ENCODE results near the gene VSTM2L. TPM values are rescaled to one million over a fixed set of nuclear protein-coding genes. Genes with fewer than 3 reads are reported as not detected.

The VSTM2L gene
- total and polyA plus RNA-seq, 2 of the 13 experiments (the other 11 are each of a cell fraction or from before 2014, with no cell fraction given): not detected

DNA sequence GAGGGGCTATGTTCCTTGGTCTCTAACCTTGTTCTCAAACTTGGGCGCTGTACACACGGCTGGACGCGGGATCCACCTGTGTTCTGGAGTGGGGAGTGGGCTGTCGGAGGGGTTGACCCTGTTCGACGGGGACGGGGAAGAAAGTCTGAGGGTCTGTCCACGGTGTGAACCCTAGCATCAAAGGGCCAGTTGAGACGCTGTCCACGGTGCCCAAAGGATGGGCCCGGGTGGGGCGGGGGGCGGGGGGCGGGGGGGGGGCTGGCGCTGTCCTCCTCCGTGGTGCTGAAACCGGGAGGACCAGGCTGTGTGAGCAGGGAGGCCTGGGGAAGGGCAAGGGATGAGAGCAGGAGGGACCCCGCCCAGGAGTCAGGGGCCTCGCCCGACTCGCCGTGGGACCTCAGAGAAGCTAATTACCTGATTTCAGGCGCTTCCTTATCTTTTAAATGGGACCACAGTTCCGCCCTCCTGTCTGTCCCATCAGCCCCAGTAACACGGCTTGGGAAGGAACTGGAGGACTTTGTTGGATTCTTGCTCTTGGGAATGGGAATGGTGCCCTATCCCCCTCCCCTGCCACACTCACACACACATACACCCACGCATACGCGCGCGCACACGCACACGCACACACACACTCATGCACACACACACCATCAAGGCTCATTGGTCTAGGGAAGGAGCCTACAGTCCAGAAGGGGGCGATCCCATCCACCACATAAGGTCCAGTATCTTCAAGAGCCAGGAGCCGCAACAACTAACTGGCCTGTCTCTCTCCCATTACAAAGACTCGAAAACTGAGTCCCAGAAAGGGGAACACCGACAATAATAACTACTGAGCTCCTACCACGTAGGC lies 1.0 kb upstream of the VSTM2L start (continued):
- TF ChIP-seq, protein P1, sequence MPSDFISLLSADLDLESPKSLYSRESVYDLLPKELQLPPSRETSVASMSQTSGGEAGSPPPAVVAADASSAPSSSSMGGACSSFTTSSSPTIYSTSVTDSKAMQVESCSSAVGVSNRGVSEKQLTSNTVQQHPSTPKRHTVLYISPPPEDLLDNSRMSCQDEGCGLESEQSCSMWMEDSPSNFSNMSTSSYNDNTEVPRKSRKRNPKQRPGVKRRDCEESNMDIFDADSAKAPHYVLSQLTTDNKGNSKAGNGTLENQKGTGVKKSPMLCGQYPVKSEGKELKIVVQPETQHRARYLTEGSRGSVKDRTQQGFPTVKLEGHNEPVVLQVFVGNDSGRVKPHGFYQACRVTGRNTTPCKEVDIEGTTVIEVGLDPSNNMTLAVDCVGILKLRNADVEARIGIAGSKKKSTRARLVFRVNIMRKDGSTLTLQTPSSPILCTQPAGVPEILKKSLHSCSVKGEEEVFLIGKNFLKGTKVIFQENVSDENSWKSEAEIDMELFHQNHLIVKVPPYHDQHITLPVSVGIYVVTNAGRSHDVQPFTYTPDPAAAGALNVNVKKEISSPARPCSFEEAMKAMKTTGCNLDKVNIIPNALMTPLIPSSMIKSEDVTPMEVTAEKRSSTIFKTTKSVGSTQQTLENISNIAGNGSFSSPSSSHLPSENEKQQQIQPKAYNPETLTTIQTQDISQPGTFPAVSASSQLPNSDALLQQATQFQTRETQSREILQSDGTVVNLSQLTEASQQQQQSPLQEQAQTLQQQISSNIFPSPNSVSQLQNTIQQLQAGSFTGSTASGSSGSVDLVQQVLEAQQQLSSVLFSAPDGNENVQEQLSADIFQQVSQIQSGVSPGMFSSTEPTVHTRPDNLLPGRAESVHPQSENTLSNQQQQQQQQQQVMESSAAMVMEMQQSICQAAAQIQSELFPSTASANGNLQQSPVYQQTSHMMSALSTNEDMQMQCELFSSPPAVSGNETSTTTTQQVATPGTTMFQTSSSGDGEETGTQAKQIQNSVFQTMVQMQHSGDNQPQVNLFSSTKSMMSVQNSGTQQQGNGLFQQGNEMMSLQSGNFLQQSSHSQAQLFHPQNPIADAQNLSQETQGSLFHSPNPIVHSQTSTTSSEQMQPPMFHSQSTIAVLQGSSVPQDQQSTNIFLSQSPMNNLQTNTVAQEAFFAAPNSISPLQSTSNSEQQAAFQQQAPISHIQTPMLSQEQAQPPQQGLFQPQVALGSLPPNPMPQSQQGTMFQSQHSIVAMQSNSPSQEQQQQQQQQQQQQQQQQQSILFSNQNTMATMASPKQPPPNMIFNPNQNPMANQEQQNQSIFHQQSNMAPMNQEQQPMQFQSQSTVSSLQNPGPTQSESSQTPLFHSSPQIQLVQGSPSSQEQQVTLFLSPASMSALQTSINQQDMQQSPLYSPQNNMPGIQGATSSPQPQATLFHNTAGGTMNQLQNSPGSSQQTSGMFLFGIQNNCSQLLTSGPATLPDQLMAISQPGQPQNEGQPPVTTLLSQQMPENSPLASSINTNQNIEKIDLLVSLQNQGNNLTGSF (CRISPR knock-in tag; IDR thresholded peaks at IDR 0.05): no peak
- TF ChIP-seq SATB2 (CRISPR knock-in tag; IDR thresholded peaks at IDR 0.05) (no peak), THAP11 (CRISPR knock-in tag; IDR thresholded peaks at IDR 0.05) (no peak), ZNF737 (CRISPR knock-in tag; IDR thresholded peaks at IDR 0.05; ENCODE audit: borderline replicate concordance) (no peak), NCOA5 (CRISPR knock-in tag; IDR thresholded peaks at IDR 0.05) (no peak), ZNF878 (CRISPR knock-in tag; IDR thresholded peaks at IDR 0.05) (no peak), ZSCAN31 (CRISPR knock-in tag; IDR thresholded peaks at IDR 0.05; ENCODE audit: low read depth) (no peak), ZNF263 (CRISPR knock-in tag; IDR thresholded peaks at IDR 0.05) (peak; percentile 61; the same call in 1 of the 2 replicates), CEBPG (CRISPR knock-in tag; IDR thresholded peaks at IDR 0.05) (no peak)
- TF ChIP-seq, protein P2, sequence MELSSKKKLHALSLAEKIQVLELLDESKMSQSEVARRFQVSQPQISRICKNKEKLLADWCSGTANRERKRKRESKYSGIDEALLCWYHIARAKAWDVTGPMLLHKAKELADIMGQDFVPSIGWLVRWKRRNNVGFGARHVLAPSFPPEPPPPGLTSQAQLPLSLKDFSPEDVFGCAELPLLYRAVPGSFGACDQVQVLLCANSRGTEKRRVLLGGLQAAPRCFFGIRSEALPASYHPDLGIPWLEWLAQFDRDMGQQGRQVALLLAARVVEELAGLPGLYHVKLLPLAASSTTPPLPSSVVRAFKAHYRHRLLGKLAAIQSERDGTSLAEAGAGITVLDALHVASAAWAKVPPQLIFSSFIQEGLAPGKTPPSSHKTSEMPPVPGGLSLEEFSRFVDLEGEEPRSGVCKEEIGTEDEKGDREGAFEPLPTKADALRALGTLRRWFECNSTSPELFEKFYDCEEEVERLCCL (CRISPR knock-in tag; IDR thresholded peaks at IDR 0.05; ENCODE audit: borderline replicate concordance): no peak
- TF ChIP-seq, protein P3, sequence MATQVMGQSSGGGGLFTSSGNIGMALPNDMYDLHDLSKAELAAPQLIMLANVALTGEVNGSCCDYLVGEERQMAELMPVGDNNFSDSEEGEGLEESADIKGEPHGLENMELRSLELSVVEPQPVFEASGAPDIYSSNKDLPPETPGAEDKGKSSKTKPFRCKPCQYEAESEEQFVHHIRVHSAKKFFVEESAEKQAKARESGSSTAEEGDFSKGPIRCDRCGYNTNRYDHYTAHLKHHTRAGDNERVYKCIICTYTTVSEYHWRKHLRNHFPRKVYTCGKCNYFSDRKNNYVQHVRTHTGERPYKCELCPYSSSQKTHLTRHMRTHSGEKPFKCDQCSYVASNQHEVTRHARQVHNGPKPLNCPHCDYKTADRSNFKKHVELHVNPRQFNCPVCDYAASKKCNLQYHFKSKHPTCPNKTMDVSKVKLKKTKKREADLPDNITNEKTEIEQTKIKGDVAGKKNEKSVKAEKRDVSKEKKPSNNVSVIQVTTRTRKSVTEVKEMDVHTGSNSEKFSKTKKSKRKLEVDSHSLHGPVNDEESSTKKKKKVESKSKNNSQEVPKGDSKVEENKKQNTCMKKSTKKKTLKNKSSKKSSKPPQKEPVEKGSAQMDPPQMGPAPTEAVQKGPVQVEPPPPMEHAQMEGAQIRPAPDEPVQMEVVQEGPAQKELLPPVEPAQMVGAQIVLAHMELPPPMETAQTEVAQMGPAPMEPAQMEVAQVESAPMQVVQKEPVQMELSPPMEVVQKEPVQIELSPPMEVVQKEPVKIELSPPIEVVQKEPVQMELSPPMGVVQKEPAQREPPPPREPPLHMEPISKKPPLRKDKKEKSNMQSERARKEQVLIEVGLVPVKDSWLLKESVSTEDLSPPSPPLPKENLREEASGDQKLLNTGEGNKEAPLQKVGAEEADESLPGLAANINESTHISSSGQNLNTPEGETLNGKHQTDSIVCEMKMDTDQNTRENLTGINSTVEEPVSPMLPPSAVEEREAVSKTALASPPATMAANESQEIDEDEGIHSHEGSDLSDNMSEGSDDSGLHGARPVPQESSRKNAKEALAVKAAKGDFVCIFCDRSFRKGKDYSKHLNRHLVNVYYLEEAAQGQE (IDR thresholded peaks at IDR 0.05; ENCODE audit: borderline replicate concordance in 1 of 2, low read depth in 1 of 2, low read length in 2 of 2): peak; percentile 76 to 90
- TF ChIP-seq, protein P4, sequence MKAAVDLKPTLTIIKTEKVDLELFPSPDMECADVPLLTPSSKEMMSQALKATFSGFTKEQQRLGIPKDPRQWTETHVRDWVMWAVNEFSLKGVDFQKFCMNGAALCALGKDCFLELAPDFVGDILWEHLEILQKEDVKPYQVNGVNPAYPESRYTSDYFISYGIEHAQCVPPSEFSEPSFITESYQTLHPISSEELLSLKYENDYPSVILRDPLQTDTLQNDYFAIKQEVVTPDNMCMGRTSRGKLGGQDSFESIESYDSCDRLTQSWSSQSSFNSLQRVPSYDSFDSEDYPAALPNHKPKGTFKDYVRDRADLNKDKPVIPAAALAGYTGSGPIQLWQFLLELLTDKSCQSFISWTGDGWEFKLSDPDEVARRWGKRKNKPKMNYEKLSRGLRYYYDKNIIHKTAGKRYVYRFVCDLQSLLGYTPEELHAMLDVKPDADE (CRISPR knock-in tag; IDR thresholded peaks at IDR 0.05): no peak
- TF ChIP-seq, protein P5, sequence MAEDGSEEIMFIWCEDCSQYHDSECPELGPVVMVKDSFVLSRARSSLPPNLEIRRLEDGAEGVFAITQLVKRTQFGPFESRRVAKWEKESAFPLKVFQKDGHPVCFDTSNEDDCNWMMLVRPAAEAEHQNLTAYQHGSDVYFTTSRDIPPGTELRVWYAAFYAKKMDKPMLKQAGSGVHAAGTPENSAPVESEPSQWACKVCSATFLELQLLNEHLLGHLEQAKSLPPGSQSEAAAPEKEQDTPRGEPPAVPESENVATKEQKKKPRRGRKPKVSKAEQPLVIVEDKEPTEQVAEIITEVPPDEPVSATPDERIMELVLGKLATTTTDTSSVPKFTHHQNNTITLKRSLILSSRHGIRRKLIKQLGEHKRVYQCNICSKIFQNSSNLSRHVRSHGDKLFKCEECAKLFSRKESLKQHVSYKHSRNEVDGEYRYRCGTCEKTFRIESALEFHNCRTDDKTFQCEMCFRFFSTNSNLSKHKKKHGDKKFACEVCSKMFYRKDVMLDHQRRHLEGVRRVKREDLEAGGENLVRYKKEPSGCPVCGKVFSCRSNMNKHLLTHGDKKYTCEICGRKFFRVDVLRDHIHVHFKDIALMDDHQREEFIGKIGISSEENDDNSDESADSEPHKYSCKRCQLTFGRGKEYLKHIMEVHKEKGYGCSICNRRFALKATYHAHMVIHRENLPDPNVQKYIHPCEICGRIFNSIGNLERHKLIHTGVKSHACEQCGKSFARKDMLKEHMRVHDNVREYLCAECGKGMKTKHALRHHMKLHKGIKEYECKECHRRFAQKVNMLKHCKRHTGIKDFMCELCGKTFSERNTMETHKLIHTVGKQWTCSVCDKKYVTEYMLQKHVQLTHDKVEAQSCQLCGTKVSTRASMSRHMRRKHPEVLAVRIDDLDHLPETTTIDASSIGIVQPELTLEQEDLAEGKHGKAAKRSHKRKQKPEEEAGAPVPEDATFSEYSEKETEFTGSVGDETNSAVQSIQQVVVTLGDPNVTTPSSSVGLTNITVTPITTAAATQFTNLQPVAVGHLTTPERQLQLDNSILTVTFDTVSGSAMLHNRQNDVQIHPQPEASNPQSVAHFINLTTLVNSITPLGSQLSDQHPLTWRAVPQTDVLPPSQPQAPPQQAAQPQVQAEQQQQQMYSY (CRISPR knock-in tag; IDR thresholded peaks at IDR 0.05): no peak

All from HepG2 (cell line).